Activated T-cell treated with anti-CD3 and anti-CD28 coated beads, Interleukin-2, amount 50 U/mL, for 24 hours (primary cell): ENCODE data around the gene NAA35.
"Not testable (repeated sequence)": the region's sequence is repeated elsewhere in the genome, so short reads cannot be mapped to it uniquely, and the experiment has no call there.

Experiments
- DNase-seq: peaks from one replicate; pipeline ENCODE4 v3.0.0-alpha.2; 2020
- H3K27ac Mint-ChIP-seq: 2 replicates; pipeline ENCODE4 v1.8.0; 2020; ENCODE audit warnings: mild to moderate bottlenecking, mixed read lengths
- H3K27me3 Mint-ChIP-seq: 2 replicates; pipeline ENCODE4 v1.8.0; 2020; ENCODE audit warnings: mixed read lengths
- H3K36me3 Mint-ChIP-seq: 2 replicates; pipeline ENCODE4 v1.8.0; 2020; ENCODE audit warnings: low read depth, mixed read lengths
- H3K4me1 Mint-ChIP-seq: 2 replicates; pipeline ENCODE4 v1.8.0; 2020; ENCODE audit warnings: low read depth, mixed read lengths
- H3K4me3 Mint-ChIP-seq: 2 replicates; pipeline ENCODE4 v1.8.0; 2020; ENCODE audit warnings: mild to moderate bottlenecking, moderate library complexity, mixed read lengths
- H3K9me3 Mint-ChIP-seq: 2 replicates; pipeline ENCODE4 v1.8.0; 2020; ENCODE audit warnings: mixed read lengths

The NAA35 gene

DNA sequence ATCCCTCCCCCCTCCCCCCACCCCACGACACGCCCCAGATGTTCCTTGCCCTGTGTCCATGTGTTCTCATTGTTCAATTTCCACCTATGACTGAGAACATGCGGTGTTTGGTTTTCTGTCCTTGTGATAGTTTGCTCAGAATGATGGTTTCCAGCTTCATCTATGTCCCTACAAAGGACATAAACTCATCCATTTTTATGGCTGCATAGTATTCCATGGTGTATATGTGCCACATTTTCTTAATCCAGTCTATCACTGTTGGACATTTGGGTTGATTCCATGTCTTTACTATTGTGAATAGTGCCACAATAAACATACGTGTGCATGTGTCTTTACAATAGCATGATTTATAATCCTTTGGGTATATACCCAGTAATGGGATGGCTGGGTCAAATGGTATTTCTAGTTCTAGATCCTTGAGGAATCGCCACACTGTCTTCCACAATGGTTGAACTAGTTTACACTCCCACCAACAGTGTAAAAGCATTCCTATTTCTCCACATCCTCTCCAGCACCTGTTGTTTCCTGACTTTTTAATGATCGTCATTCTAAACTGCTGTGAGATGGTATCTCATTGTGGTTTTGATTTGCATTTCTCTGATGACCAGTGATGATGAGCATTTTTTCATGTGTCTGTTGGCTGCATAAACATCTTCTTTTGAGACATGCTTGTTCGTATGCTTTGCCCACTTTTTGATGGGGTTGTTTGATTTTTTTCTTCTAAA lies 107.2 kb downstream of the NAA35 start:
- H3K27ac Mint-ChIP-seq, H3K36me3 Mint-ChIP-seq, DNase-seq, H3K4me3 Mint-ChIP-seq, H3K27me3 Mint-ChIP-seq, H3K4me1 Mint-ChIP-seq, H3K9me3 Mint-ChIP-seq: not testable (repeated sequence)

- H3K4me3 Mint-ChIP-seq, result no peak overlapping the region
- peaks cover 6% of the 10 kb centered on the region for H3K27me3 Mint-ChIP-seq
- H3K27ac Mint-ChIP-seq, result no peak overlapping the region
- H3K4me1 Mint-ChIP-seq, result no peaks in the 10 kb centered on the region
- no peaks in the 10 kb centered on the region for H3K36me3 Mint-ChIP-seq
- no peaks in the 10 kb centered on the region for H3K9me3 Mint-ChIP-seq
- no peak for DNase-seq
Measured at GRCh38 chr9:86052556-86053468, 111.9 kb downstream of the NAA35 start.

GRCh38 chr9:86054695-86055094 lies 113.7 kb downstream of the NAA35 start:
- Mint-ChIP-seq H3K36me3 (no peaks in the 10 kb centered on the region), H3K27ac (no peak overlapping the region), H3K27me3 (peaks cover 12% of the 10 kb centered on the region), H3K9me3 (no peaks in the 10 kb centered on the region), H3K4me3 (no peak overlapping the region), H3K4me1 (no peaks in the 10 kb centered on the region)
- no peak for DNase-seq

DNA sequence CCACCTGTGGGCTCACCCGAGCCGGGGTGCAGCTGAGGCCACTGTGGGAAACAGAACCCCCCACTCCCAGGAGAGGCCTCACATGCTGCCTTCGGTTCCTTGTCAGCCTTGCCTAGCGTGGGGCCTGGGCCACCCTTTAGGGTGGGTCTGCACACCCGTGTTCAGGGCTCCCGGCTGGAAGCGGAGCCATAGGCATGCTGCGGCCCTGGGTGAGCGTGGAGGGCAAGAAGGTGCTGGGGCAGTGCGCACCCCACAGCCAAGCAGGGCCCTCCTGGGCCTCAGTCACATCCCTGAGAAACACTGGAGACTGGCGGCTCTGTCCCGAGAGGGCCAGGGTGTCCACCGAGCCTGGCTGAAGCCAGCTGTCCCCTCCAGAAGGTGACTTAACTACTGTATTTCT lies 116.5 kb downstream of the NAA35 start:
- H3K4me1 Mint-ChIP-seq, result no peaks in the 10 kb centered on the region
- no peaks in the 10 kb centered on the region for H3K9me3 Mint-ChIP-seq
- peaks cover 18% of the 10 kb centered on the region for H3K27me3 Mint-ChIP-seq
- no peak for DNase-seq
- no peaks in the 10 kb centered on the region for H3K36me3 Mint-ChIP-seq
- no peak overlapping the region for H3K27ac Mint-ChIP-seq
- no peak overlapping the region for H3K4me3 Mint-ChIP-seq

- Mint-ChIP-seq H3K27me3 (peaks cover 12% of the 10 kb centered on the region), H3K4me1 (no peaks in the 10 kb centered on the region), H3K36me3 (no peaks in the 10 kb centered on the region), H3K9me3 (no peaks in the 10 kb centered on the region), H3K4me3 (no peak overlapping the region), H3K27ac (no peak overlapping the region)
- no peak for DNase-seq
Measured at GRCh38 chr9:86061972-86062739, 121.2 kb downstream of the NAA35 start.

GRCh38 chr9:86062845-86063693 lies 122.1 kb downstream of the NAA35 start:
- Mint-ChIP-seq H3K9me3 (no peaks in the 10 kb centered on the region), H3K4me1 (no peaks in the 10 kb centered on the region), H3K36me3 (no peaks in the 10 kb centered on the region), H3K27ac (no peak overlapping the region), H3K27me3 (peaks cover 12% of the 10 kb centered on the region), H3K4me3 (no peak overlapping the region)
- DNase-seq, result no peak

DNA sequence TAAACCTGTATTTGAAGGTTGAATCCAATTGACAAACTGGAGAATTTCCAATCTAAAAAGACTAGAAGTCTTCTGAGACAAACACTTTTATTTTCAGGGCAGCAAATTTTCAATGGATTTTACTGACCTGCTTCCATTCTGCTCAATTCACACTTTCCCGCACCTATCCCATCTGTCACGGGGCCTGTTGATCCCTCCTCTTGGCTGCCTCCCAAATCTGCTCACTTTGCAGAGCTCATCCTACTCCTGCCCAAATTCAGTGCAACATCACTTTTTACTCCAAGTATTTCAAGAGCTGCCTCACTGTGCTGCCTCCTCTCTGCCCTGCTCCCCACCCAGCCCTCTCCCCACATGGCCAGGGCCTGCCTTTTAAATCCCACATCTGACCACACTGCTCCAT lies 123.3 kb downstream of the NAA35 start:
- no peak overlapping the region for H3K4me3 Mint-ChIP-seq
- H3K4me1 Mint-ChIP-seq, result no peaks in the 10 kb centered on the region
- no peak overlapping the region for H3K27ac Mint-ChIP-seq
- H3K9me3 Mint-ChIP-seq, result no peaks in the 10 kb centered on the region
- H3K36me3 Mint-ChIP-seq, result no peaks in the 10 kb centered on the region
- DNase-seq, result no peak
- peaks cover 9% of the 10 kb centered on the region for H3K27me3 Mint-ChIP-seq

DNA sequence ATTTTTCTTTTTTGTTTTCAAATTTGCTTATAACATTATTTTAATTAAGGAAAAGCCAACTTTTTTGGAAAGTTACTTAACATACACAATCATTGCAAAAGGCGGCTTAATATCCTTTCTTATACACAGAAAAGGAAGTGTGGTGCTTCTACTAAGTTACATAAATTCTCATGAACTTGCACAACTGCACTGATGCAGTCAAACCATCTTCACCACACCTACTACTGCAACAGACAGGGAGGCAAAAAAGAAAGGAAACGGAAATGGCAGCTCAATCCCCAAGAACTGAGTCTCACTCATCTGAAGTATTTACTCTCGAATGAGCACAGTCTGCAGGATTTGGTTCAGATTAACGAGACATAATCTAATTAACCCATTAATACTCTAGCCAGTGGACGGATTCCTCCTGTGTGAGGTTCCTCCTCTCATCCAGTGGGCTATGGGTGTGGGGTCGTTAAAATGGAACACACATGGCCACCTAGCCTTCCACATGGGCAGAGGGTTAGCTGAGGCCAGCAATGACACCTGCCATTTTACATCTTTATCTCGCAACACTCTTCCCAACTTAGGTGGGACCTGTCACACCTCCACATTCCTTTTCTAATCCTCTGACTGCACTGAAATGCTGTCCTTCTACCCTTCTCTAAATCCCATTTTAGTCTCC lies 128.4 kb downstream of the NAA35 start:
- Mint-ChIP-seq H3K4me3 (no peak overlapping the region), H3K36me3 (no peaks in the 10 kb centered on the region), H3K9me3 (no peaks in the 10 kb centered on the region), H3K27me3 (no peaks in the 10 kb centered on the region), H3K27ac (no peak overlapping the region), H3K4me1 (peaks cover 6% of the 10 kb centered on the region)
- no peak for DNase-seq
